ENCODE results near the gene L3MBTL2.
A peak's percentile ranks its signal among the peaks of the same experiment; 100 is the strongest.
"Not testable (repeated sequence)": the region's sequence is repeated elsewhere in the genome, so short reads cannot be mapped to it uniquely, and the experiment has no call there.

The L3MBTL2 gene

GRCh38 chr22:41241133-41241676 lies 36.1 kb downstream of the L3MBTL2 start:
- no peak for ATAC-seq
- no peak for DNase-seq

- ATAC-seq (no peak), DNase-seq (no peak)
Observed at GRCh38 chr22:41242396-41243117, 37.4 kb downstream of the L3MBTL2 start.

- no peak for ATAC-seq
- DNase-seq, result no peak
Observed at GRCh38 chr22:41243361-41243760, 38.2 kb downstream of the L3MBTL2 start.

- DNase-seq (no peak), ATAC-seq (no peak)
Observed at GRCh38 chr22:41245917-41246499, 40.9 kb downstream of the L3MBTL2 start.

- DNase-seq, result no peak
- ATAC-seq, result no peak
Observed at GRCh38 chr22:41247703-41248102, 42.6 kb downstream of the L3MBTL2 start.

DNA sequence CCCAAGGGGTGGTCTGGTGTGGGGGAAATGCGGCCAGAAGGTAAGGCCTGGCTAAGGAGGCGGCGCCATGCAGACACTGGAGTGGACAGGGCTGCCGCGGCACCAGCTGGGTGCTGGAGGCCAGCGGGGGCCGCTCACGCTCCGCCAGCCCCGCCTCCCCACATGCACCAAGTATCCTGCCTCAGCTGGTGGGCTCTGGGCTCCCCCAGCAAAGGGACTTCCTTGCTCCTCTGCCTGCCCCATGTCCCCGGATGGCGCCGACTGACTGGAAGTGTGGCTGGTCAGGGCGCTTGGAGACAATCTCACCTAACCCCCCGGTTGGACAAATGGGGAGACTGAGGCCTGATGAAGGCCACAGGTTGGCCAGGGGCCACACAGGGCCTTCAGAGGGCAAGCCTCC lies 43.2 kb downstream of the L3MBTL2 start:
- DNase-seq, result no peak
- ATAC-seq, result no peak

DNA sequence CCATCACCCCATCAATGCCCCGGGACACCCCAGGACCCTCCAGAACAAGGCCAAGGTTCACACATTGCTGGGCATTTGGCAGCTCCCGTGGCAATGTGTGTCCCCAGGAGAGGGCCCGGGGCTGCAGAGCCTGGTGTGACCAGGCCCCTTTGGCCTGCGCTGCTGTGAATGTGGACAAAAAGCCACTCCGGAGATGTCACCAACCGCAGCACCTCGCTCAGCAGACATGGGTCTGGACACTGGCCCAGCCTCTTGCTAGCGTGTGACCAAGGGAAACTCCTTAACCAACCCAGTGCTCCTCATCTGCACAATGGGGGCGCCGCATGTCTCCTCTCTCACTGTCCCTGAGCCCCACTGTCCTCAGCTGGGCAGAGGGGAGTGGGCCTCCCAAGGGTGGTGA lies 43.6 kb downstream of the L3MBTL2 start:
- ATAC-seq (no peak), DNase-seq (no peak)

- ATAC-seq (no peak), DNase-seq (no peak)
Observed at GRCh38 chr22:41249442-41249841, 44.3 kb downstream of the L3MBTL2 start.

DNA sequence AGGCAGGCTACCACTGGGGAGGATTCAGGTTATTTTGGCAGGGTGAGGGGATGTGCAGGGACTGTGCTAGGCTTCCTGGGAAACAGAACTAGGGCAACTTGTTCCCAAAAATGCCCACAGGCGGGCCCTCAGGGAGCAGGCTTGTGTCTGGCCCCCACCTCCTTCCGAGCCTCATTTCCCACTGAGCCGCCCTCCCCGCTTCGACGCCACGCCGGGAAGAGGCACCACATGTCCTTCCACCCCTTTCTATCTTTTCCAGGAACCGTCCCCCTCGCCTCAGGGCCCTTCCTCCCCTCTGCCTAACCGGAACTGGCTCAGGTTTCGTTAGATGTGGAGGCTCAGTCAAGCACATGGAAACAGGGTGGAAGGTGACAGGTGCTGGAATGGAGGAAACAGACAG lies 45.0 kb downstream of the L3MBTL2 start:
- ATAC-seq (no peak), DNase-seq (no peak)

DNA sequence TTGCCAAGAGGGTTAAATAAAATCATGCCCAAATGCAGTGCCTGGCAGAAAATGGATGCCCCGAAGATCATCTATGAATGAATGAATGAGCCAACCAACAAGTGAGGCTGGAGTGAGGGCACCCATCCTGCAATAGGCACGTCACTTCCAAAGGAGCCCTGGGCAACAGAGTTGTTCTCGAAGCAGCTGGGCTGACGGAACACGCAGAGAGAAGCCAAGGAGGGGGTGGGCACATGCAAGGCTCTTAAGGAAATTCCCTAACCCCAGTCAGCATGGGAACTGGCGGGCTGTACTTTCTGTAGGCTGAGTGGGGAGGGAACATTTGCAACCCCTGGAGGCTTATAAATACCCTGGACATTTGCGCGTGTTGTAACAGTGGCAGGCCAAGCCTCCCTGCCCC lies 47.3 kb downstream of the L3MBTL2 start:
- ATAC-seq, result no peak
- DNase-seq, result no peak

- no peak for DNase-seq
- no peak for ATAC-seq
Observed at GRCh38 chr22:41254230-41254629, 49.1 kb downstream of the L3MBTL2 start.

GRCh38 chr22:41256254-41257253 lies 51.4 kb downstream of the L3MBTL2 start:
- ATAC-seq (no peak), DNase-seq (no peak)

- DNase-seq (no peak), ATAC-seq (no peak)
Observed at GRCh38 chr22:41257696-41258095, 52.6 kb downstream of the L3MBTL2 start.

GRCh38 chr22:41259756-41260155 lies 54.6 kb downstream of the L3MBTL2 start:
- DNase-seq, ATAC-seq: not testable (repeated sequence)

GRCh38 chr22:41260871-41261270 lies 55.8 kb downstream of the L3MBTL2 start:
- DNase-seq (no peak), ATAC-seq (no peak)

- DNase-seq (no peak), ATAC-seq (no peak)
Observed at GRCh38 chr22:41261541-41262249, 56.6 kb downstream of the L3MBTL2 start.

DNA sequence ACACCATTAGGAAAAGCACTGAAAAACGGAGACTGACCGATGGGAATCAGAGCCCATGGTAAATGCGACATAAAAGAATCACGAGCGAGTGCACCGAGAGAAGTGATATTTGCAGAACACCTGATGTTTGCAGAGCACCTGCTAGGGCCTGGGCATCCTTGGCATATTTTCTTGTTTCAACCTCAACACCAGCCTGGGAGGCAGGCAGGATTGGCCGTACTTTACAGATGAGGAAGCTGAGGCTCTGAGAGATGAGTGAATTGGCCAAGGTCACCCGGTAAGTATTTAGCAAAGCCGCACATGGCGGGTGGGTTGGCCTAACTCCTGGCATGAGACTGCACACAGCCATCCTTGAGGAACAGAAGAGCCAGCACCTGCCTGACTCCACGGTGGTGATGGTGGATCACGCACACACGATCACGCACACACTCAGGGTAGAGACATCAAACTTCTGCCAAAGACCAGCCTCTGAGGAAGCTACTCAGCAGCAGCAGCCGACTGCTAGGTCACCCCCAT lies 57.2 kb downstream of the L3MBTL2 start:
- ATAC-seq, result no peak
- DNase-seq, result no peak

- DNase-seq, result no peak
- peak; percentile 38 for ATAC-seq
Observed at GRCh38 chr22:41263704-41264103, 58.6 kb downstream of the L3MBTL2 start.

- DNase-seq (no peak), ATAC-seq (no peak)
Observed at GRCh38 chr22:41264408-41264941, 59.4 kb downstream of the L3MBTL2 start.

DNA sequence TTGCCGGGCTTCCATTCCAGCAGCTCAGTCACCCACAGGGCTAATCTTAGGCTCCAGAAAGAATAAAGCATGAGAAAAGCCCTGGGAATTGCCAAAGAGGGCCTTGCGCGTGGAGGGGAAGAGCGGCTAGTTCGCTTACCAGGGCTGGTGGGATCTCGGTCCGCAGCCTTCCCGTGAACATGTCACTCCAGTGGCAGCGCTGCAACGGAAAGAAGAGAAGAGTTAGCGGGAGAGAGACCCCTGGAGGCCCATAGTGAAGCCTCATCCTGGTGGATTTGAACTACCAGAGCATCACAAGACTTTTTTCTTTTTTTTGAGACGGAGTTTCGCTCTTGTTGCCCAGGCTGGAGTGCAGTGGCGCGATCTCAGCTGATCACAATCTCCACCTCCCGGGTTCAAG lies 62.8 kb downstream of the L3MBTL2 start:
- ATAC-seq, result no peak
- DNase-seq, result no peak

GRCh38 chr22:41271787-41272186 lies 66.7 kb downstream of the L3MBTL2 start:
- DNase-seq, result no peak

More at GRCh38 chr22:41271787-41272186, 66.7 kb downstream of the L3MBTL2 start:
- peak; percentile 14 for ATAC-seq

Data from stimulated activated naive CD8-positive, alpha-beta T cell treated with anti-CD3 and anti-CD28 coated beads, Interleukin-15, Interleukin-2, amounts not matched to agents 100 U/mL and 50 U/mL, for 24 hours (primary cell).